Gastrocnemius medialis (tissue), 4 donors: ENCODE data around the gene CD101. TPM values are rescaled to one million over a fixed set of nuclear protein-coding genes. Genes with fewer than 3 reads are reported as not detected.

Experiments
- ATAC-seq, 2 donors: fragments of 150-250 bp; one replicate each; pipeline ENCODE4 v1.9.1; 2016
- DNase-seq, 2 donors: peaks; one replicate each; pipeline ENCODE4 v3.0.0-alpha.2; 2019
- H3K27ac ChIP-seq, 4 donors: fragments of 200-600 bp; sonication (generic); 1 replicate in 1 of 4; 2 replicates in 3 of 4; pipeline ENCODE4 v1.5.1; 2016 to 2018; ENCODE audit warnings: mild to moderate bottlenecking in 2 of 4, moderate library complexity in 1 of 4
- H3K27me3 ChIP-seq, 3 donors: fragments of 200-600 bp; sonication (generic) in 2 of 3; 1 replicate in 1 of 3; 2 replicates in 2 of 3; pipeline versions ENCODE4 v1.5.1 to v1.6.0; 2016 to 2019; ENCODE audit warnings: mild to moderate bottlenecking in 1 of 3, moderate library complexity in 1 of 3
- H3K36me3 ChIP-seq, 2 donors: fragments of 200-600 bp; sonication (generic) in 1 of 2; one replicate each; pipeline ENCODE4 v1.5.1; 2017 to 2018
- H3K4me1 ChIP-seq, 2 donors: fragments of 200-600 bp; sonication (generic) in 1 of 2; one replicate each; pipeline ENCODE4 v1.5.1; 2016 to 2017; ENCODE audit warnings: mild to moderate bottlenecking in 2 of 2
- H3K4me3 ChIP-seq, 4 donors: fragments of 200-600 bp; sonication (generic) in 3 of 4; 1 replicate in 1 of 4; 2 replicates in 3 of 4; pipeline ENCODE4 v1.5.1; 2016 to 2019; ENCODE audit warnings: mild to moderate bottlenecking in 2 of 4
- H3K9me3 ChIP-seq, 3 donors: fragments of 200-600 bp; sonication (generic) in 2 of 3; 1 replicate in 1 of 3; 2 replicates in 2 of 3; pipeline ENCODE4 v1.5.1; 2016 to 2019
- POLR2A ChIP-seq, 2 donors: fragments of 450-650 bp; IDR thresholded peaks; one replicate each; pipeline ENCODE4 v1.6.1; 2017; ENCODE audit warnings: antibody characterized with exemption in 2 of 2, mild to moderate bottlenecking in 2 of 2, moderate library complexity in 2 of 2
- in situ Hi-C, 4 donors: fragments of 200-750 bp; cut with MboI; loops; one replicate each; pipeline versions ENCODE4 v1.15.0 to v1.8.0; 2017; ENCODE audit warnings: low sequenced_read_pairs in 4 of 4
- intact Hi-C: fragments of 100-400 bp; cut with DNase I; formaldehyde crosslinking; loops from one replicate; pipeline ENCODE4 v1.15.1; 2023; ENCODE audit warnings: low total_unique reads
- total RNA-seq, 4 donors: library from RNA; depleted of rRNA; stranded (reverse); fragments of >200 nt; gene quantifications; one replicate each; pipeline versions ENCODE4 v1.1.0 to v1.2.3, GENCODE V29; 2016
- TF ChIP-seq, protein P1 (sequence below), 5 experiments: fragments of 450-650 bp in 3 of 5; fragments of 200-600 bp in 2 of 5; sonication (generic) in 2 of 5; IDR thresholded peaks in 4 of 5; conservative IDR thresholded peaks in 1 of 5; 1 replicate in 4 of 5; 2 replicates in 1 of 5; pipeline ENCODE4 v1.5.1; 2016 to 2019; ENCODE audit warnings: antibody characterized with exemption in 5 of 5, mild to moderate bottlenecking in 3 of 5, moderate library complexity in 3 of 5

The CD101 gene
- total RNA-seq, 4 donors from 2014 or later, result 0.10 TPM; not detected in 3

DNA sequence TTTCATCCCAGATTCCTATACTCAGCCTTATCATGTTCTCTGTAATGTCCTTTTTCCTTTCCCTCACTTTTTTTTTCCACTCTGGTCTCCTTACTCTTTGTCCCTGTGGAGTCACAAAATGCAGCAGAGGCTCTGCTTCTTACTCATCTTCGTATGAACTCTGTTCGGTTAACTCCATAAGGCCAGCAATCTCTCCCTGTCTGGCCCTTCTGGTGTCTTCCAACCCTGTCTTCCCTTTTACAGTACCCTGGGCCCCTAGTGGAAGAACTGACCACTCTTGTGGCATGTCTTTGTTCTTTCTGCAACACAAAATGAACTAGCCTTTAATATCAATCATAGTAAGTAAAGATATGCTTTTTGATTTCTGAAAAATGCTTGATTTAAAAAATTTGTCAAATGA lies 7.1 kb downstream of the CD101 start:
- ATAC-seq, result no peak
- Histone ChIP-seq H3K4me3 (no peak overlapping the region), H3K4me1 (no peaks in the 10 kb centered on the region), H3K27ac (no peak overlapping the region), H3K36me3 (no peaks in the 10 kb centered on the region), H3K9me3 (no peaks in the 10 kb centered on the region), H3K27me3 (no peaks in the 10 kb centered on the region)
- no peak for TF ChIP-seq POLR2A (IDR thresholded peaks at IDR 0.05)
- TF ChIP-seq, protein P1, sequence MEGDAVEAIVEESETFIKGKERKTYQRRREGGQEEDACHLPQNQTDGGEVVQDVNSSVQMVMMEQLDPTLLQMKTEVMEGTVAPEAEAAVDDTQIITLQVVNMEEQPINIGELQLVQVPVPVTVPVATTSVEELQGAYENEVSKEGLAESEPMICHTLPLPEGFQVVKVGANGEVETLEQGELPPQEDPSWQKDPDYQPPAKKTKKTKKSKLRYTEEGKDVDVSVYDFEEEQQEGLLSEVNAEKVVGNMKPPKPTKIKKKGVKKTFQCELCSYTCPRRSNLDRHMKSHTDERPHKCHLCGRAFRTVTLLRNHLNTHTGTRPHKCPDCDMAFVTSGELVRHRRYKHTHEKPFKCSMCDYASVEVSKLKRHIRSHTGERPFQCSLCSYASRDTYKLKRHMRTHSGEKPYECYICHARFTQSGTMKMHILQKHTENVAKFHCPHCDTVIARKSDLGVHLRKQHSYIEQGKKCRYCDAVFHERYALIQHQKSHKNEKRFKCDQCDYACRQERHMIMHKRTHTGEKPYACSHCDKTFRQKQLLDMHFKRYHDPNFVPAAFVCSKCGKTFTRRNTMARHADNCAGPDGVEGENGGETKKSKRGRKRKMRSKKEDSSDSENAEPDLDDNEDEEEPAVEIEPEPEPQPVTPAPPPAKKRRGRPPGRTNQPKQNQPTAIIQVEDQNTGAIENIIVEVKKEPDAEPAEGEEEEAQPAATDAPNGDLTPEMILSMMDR (IDR thresholded peaks at IDR 0.05 in 4 of 5, conservative IDR thresholded peaks at IDR 0.05 in 1 of 5), result no peak
- no peak for DNase-seq
- in situ Hi-C loops (no loop called here), intact Hi-C loops (no loop called here)

DNA sequence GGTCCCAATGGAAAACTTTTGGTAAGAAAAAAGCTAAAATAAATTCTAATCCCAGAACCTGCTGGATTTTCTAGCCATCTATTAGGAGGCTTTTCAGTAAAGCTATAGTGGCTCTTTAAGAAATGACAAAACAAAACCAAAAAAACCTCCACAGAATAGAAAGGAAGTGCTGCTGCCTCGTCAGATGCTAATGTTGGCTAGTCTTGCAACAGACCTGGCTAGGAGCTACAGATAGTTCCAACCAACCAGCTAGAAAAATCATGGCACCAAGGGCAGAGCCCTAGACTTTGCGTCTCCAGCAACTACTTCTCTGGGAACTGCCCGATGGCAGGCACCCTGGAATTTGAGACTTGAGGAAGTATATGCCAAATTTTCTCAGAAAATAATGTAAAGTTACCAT lies 7.6 kb downstream of the CD101 start:
- DNase-seq (no peak), ATAC-seq (no peak)
- in situ Hi-C loops (no loop called here), intact Hi-C loops (no loop called here)
- Histone ChIP-seq H3K9me3 (no peaks in the 10 kb centered on the region), H3K27ac (no peak overlapping the region), H3K4me1 (no peaks in the 10 kb centered on the region), H3K36me3 (no peaks in the 10 kb centered on the region), H3K4me3 (no peak overlapping the region), H3K27me3 (no peaks in the 10 kb centered on the region)
- TF ChIP-seq POLR2A (IDR thresholded peaks at IDR 0.05), result no peak
- TF ChIP-seq, protein P1 (IDR thresholded peaks at IDR 0.05 in 4 of 5, conservative IDR thresholded peaks at IDR 0.05 in 1 of 5), result no peak

DNA sequence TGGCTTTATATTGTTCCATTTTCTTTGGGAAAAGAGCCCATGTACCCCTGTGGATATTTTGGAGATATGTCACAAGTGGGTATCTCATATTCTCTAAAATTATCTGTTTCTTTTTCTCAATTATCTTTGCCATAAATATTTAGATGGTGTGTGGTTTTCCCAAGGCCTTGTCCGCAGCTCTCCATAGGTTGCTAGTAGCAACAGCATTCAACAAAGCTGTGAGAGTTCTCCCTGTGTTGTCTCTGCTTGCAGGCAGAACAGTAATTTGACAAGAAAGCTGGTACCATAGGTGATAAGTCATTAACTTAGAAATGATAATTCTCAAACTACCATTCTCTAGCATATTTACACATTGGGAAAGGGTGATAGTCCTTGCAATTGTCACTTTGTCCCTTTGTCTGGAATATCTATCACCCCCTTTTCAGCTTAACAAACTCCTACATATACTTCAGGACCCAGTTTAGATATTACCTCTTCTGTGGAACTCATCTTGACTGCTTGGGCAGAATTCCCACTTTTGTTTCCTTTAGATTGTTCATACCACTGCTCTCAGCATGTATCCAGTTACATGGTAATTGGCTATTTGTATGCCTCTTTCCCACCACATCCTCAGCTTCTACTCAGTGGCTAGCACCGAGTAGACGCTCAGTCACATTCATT lies 8.9 kb downstream of the CD101 start:
- no peak overlapping the region for H3K4me3 ChIP-seq
- in situ Hi-C loops, result no loop called here
- H3K9me3 ChIP-seq, result no peaks in the 10 kb centered on the region
- TF ChIP-seq, protein P1 (IDR thresholded peaks at IDR 0.05 in 4 of 5, conservative IDR thresholded peaks at IDR 0.05 in 1 of 5), result no peak
- TF ChIP-seq POLR2A (IDR thresholded peaks at IDR 0.05), result no peak
- ATAC-seq (no peak), DNase-seq (no peak)
- H3K36me3 ChIP-seq, result no peaks in the 10 kb centered on the region
- no peaks in the 10 kb centered on the region for H3K27me3 ChIP-seq
- H3K27ac ChIP-seq, result no peak overlapping the region
- H3K4me1 ChIP-seq, result no peaks in the 10 kb centered on the region
- intact Hi-C loops, result no loop called here

DNA sequence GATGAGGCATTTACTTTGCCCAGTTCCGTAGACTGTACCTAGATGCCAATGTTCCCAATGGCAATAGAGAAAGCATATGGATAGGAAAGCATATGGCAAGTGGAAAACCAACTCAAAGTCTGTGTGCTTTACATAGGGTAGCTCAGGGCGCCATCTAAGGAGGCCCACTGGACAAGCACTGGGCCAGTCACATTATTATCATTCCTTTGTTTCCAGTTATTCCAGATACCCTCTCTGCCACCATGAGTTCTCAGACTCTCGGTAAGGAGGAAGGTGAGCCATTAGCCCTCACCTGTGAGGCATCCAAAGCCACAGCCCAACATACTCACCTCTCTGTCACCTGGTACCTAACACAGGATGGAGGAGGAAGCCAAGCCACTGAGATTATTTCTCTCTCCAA lies 9.8 kb downstream of the CD101 start:
- H3K27me3 ChIP-seq, result no peaks in the 10 kb centered on the region
- DNase-seq, result no peak
- in situ Hi-C loops (no loop called here), intact Hi-C loops (no loop called here)
- no peak for ATAC-seq
- H3K27ac ChIP-seq, result no peak overlapping the region
- no peaks in the 10 kb centered on the region for H3K9me3 ChIP-seq
- H3K4me1 ChIP-seq, result no peaks in the 10 kb centered on the region
- no peak for TF ChIP-seq POLR2A (IDR thresholded peaks at IDR 0.05)
- TF ChIP-seq, protein P1 (IDR thresholded peaks at IDR 0.05 in 4 of 5, conservative IDR thresholded peaks at IDR 0.05 in 1 of 5), result no peak
- H3K4me3 ChIP-seq, result no peak overlapping the region
- no peaks in the 10 kb centered on the region for H3K36me3 ChIP-seq
